ENCODE data around the gene ABI1.

DNA sequence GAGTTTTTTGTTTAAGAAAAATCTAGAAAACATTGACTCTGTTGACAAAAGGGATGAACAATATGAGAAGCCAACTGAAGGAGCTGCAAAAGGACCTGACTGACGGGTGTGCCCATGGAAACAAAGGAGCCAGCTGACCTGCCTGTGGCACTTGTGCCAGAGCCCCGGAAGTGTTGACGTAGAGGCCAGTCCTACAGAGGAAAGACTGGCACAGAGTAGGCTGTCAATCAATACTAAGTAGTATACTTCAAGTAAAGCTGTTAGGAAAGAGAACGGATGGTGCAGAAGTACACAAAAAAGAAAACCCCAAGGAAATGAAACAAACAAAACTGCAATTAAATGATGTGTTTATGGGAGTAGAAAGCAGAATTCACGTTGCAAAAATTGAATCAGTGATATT lies 19.0 kb upstream of the ABI1 start:
- TF ChIP-seq, protein P1, sequence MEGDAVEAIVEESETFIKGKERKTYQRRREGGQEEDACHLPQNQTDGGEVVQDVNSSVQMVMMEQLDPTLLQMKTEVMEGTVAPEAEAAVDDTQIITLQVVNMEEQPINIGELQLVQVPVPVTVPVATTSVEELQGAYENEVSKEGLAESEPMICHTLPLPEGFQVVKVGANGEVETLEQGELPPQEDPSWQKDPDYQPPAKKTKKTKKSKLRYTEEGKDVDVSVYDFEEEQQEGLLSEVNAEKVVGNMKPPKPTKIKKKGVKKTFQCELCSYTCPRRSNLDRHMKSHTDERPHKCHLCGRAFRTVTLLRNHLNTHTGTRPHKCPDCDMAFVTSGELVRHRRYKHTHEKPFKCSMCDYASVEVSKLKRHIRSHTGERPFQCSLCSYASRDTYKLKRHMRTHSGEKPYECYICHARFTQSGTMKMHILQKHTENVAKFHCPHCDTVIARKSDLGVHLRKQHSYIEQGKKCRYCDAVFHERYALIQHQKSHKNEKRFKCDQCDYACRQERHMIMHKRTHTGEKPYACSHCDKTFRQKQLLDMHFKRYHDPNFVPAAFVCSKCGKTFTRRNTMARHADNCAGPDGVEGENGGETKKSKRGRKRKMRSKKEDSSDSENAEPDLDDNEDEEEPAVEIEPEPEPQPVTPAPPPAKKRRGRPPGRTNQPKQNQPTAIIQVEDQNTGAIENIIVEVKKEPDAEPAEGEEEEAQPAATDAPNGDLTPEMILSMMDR (conservative IDR thresholded peaks at IDR 0.05; ENCODE audit: low read depth, low read length), result no peak
- TF ChIP-seq EZH2phosphoT487 (IDR thresholded peaks at IDR 0.05; ENCODE audit: borderline replicate concordance, low read length) (no peak), EZH2 (IDR thresholded peaks at IDR 0.05; ENCODE audit: low read length, unreplicated experiment) (no peak)

Data from PC-3 (cell line).